Measurements from ENCODE around the gene MRC2.

MRC2 gene

DNA sequence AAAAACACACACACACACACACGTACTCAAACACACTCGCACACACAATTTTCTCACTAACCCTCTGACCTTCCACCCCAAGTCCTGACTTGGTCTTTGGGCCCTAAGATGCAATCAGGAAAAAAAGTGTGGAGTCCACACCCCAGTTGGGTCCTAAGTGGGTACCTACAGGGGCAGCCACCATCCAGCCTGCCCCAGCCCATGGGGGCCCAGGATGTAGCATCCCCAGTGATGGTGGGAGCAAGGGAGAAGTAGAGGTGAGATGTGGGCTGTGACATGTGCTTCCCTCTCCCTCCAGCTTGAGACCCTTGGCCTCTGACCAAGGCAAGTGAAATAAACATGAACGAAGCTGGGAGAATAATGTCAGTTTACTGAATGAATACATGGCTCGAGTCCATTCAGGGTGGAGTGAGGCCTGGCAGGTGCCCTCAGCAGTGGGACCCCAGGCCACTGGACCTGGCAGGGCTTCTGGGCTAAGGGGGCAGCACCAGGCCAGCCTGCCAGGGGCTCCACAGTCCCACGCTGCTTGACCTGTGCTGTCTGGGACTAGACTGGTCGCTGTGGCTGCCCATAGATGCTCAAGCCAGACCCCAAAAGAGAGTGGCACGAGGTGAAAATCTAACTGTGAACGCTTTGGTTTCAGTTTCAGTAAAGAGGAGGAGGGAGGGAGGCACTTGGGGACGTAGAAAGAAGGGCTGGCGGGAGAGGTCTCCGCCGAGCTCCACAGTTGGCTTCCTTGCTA lies 73.7 kb downstream of the MRC2 start:
- DNase-seq, result no peak

GRCh38 chr17:62701706-62702085 lies 74.2 kb downstream of the MRC2 start:
- DNase-seq, result no peak

DNA sequence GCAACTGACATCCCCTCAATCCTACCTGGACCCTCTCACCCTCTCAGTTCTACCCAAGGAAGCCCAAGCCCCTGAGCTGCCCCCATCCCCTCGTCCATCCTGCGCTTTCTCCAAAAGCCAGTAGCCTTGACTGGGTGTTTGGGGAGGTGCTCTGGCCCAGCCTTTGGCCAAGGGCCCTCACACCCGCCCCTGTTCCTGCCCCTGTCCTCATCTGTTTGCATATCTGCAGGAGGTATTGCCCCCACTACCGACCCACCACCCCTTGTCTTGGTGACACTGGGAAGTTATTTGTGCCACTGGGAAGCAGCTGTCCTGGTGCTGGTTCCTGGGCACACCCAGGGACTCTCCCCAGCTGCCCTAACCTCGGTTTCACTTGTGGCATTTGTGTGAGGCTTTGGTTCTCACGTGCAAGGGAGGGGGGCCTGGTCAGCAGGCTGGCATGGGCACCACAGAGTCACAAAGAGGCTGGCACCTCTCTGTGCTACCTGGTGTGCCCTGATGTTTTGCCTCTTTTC lies 75.3 kb downstream of the MRC2 start:
- no peak for DNase-seq

GRCh38 chr17:62703261-62703775 lies 75.8 kb downstream of the MRC2 start:
- no peak for DNase-seq

DNA sequence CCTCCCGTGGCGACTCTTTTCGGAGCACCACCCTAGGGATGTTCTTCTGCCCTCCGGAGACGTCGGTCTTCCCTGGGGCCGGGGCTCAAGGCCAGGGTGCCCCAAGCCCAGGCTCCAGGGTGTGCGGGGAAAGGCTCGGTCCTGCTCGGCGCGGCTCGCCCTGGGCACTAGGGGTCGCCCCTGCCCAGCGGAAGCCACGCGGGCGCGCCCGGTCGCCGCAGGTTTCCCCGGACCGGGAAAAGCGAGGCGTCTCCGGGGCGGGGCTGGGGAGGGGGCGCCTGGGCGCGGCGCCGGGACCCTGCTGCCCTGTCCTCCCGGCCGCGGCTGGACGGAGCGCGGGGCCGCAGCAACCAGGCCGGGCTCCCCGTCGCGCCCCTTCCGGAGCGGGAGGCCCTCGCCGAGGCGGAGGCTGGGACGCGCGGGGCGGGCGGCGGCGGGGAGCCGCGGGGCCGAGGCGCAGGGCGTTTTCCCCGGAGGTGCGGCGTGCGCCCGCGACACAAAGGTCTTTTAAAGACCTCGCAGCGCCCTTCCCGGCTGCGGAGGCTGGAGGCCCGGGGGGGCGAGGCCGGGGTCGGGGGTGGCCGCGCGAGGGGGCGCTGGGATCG lies 76.4 kb downstream of the MRC2 start:
- peak in 52 of 56 donors; percentile 8 to 88 (median 62) for DNase-seq

DNA sequence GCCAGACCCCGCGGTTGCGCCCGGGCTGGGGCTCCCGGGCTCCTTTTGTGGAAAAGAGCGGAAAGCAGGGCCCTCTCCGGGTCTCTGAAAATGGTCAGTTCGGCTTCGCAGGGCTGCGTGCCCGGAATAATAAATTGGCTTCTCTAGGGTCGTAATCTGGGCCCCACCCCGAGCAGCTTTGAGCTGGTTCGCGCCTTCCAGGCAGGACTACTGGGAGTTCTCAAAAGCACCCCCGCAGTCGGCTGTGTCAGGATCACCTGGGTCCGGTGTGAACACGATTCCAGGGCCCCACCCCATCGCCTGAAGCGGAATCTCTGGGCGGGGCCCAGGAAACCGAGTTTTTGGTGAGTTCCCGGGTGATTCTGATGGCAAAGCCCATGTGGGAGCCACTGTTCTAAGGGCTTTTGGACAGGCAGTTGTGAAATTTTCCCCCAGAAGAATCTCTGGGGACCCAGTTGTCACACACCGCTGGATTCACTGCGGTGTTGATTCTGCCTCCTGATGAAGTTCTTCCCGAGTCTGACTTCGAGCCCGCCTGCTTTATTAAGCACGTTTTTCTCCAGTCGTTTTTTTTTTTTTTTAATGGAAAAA lies 77.0 kb downstream of the MRC2 start:
- DNase-seq, result peak in 38 of 56 donors; percentile 11 to 61 (median 38)

DNA sequence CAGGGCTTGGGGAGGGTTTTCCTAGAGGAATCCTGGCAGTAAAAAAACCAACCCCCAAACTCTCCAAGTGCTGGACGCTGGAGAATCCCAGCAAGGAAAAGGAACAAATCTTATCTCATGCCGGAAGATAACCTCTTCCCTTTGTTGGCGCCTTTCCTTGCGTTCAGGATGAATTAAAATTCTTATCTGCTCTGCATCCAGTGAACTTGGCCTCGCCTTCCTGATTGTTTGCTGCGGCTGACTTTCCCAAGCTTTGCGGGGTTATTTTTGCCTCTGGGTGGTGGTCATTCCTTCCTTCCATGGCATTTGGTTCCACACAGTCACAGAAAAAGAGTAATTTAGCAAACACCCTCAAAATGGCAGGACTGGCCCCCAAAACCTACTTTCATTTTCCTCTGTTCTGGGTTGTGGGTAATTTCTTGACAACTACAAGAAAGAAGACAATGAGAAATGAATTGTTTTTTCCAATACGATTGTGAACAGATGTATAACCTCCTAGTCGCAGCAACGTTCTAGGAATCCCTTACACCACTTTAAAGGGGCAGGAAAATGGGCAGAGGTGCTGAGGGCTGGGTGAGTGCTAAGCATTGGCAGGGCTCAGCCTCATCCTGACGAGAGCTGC lies 77.8 kb downstream of the MRC2 start:
- peak in 12 of 56 donors; percentile 13 to 61 (median 44) for DNase-seq

DNA sequence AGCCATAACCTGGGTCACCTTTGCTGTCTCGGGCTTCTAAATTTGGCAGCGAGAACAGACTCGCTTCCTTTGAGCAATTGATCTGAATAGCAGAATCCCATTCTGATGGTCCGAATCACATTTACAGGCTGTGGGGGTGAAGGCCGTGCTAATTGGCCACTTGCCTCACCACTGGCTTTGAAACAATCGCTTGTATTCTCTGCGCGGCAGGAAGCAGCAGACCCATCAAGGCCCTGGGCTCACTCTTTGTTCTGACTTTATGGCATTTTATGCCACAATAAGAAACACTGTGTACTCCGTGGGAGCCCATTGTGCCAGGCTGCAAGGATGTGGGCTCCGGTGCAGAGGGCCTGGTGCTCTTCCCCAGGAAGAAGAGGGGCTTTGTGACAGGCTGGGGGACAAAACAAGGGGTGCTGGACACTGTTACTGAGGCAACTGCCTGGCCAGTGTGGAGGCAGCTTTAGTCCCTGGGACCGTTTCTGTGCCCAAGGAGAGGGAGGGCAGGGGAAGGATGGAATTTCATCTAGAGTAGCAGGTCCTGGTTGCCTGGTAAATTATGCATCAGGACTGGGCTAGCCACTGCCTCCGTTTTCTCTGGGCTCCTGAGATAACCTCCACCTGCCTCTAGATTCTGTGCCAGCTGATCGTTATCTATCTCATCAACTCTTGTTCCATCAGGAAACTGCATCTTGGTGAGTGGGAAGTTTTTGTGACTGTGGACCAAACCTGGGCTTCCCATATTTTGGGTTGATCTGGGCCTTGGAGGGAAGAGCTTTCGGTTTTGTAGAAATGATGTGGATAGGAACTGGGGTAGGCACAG lies 78.5 kb downstream of the MRC2 start:
- peak in 53 of 56 donors; percentile 22 to 86 (median 65) for DNase-seq

GRCh38 chr17:62706598-62707424 lies 79.3 kb downstream of the MRC2 start:
- no peak for DNase-seq

DNA sequence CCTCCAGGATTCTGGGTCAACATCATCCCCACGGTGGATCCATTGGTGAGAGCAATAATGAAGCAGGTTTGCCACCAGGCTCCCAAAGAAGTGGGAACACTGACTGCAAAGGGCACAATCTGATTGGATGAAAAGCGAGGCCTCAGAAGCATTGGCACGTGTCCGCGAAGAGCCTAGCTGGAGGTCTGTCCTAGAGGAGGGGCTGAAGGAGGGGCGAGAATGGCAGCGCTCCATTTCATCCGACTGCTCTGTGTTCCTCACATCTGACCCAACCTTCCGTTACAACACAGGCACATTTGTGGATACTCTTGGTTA lies 79.9 kb downstream of the MRC2 start:
- no peak for DNase-seq

GRCh38 chr17:62708587-62708986 lies 81.1 kb downstream of the MRC2 start:
- DNase-seq, result no peak

DNA sequence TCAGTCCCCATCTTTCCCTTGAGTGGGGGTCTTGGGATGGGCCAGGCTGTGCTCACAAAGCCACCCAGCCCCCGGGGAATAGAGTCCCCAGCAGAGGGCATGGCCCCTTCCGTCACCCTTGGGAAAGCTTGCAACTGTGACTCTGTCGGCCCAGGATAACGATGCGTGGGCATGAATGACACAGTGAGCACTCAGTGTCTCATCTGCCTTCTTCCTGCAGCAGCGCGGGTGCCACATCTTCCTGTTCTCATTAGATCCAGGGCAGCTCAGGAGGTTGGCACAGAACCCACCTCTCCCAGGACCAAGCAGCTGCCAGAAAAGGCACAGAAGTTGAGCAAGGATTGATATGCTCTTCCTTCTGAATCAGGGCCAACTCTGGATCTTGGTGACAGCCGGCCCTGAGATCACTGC lies 84.7 kb downstream of the MRC2 start:
- DNase-seq, result peak in 33 of 56 donors; percentile 14 to 81 (median 33)

- DNase-seq, result peak in 36 of 56 donors; percentile 13 to 82 (median 58)
These were observed 85.8 kb downstream of the MRC2 start for GRCh38 chr17:62713086-62713881.

- DNase-seq, result no peak
These were observed 86.7 kb downstream of the MRC2 start for GRCh38 chr17:62714016-62714777.

DNA sequence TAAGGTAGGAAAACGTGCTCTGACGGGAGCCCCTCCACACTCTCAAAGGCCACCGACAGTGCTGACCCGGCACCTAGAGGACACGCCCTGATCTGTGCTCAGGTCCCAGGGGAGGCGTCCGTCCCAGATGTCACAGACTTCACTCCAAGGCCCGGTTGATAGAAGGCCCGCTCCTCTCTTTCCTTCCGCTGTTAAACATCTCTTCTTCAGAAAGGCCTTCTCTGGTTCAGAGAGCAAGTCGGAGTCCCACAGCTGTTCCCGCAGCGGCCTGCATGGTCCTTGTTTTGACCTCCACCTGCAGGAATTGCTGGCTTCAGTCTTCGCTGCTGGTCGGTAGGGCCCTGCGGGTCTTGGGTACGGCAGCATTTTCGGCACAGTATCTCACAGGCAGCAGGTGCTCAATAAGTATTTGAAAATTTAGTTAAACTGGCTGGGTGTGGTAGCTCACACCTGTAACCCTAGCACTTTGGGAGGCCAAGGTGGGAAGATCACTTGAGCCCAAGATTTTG lies 88.5 kb downstream of the MRC2 start:
- DNase-seq, result no peak

GRCh38 chr17:62716834-62717588 lies 89.5 kb downstream of the MRC2 start:
- no peak for DNase-seq

GRCh38 chr17:62717589-62717855 lies 90.1 kb downstream of the MRC2 start:
- DNase-seq, result no peak

DNA sequence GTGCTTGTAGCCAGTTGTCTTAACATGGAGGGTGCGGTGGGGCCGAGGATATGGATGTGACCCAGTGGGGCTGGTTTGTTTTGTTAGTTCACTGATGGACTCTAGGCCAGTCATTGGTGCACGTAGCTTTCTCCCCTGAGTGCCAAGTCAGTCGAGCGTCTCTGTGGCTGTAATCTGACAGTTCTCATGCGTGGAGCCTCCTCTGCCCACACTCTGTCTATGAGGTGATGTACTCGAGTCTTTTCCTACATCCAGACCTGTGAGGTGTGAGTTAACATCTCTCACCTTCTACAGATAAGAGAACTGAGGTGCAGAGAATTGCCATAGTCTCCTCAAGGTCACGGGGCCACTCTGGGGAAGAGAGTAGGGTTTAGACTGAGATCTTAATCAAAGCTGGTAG lies 90.4 kb downstream of the MRC2 start:
- DNase-seq, result no peak
